ENCODE data around the gene CCDC60.
"Not testable (repeated sequence)": the region's sequence is repeated elsewhere in the genome, so short reads cannot be mapped to it uniquely, and the experiment has no call there.

The CCDC60 gene

DNA sequence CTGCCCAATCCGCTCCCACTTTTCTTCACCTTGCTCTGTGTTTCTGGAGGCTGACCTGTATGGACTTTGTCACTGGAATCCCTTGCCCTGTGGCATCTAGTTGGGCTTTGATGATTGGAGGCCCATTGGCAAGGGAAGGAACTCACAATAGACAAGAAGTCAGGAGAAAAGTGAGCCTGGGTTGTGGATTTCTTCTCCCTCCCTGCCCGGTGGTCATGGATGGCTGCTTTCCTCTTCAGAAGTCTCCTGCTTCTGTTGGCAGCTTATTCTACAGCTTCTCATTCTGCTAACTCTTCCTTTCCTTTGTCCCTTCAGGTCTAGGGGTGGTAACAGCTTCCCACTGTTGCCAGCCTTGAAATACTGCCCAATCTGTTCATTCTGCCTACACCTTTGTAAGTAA lies 13.9 kb upstream of the CCDC60 start:
- H3K4me1 Mint-ChIP-seq: no peaks in the 10 kb centered on the region
- H3K9me3 Mint-ChIP-seq: no peaks in the 10 kb centered on the region
- DNase-seq (no peak), ATAC-seq (no peak)
- no peaks in the 10 kb centered on the region for H3K27me3 Mint-ChIP-seq
- no peak overlapping the region for H3K27ac Mint-ChIP-seq
- no peak overlapping the region for H3K4me3 Mint-ChIP-seq

DNA sequence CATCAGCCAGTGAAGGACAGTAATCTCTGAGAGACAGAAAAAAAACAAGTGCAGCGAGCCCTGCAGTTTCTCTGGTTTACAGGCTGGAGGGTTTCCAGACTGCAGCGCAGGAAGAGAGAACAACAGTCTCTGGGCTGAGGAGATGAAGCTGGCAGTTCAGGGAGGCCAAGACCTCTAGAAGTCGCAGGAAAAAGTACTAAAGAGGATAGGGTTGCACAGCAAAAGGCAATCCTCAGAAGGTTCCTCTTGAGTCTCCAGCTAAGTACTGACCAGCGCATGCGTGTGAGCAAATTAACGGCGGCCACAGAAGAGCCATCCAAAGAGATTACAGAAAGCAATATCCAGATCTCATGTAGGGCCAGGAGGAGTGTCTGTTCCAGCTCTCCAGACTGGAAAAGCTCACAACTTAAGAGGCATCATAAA lies 12.2 kb upstream of the CCDC60 start:
- H3K4me1 Mint-ChIP-seq: no peaks in the 10 kb centered on the region
- H3K9me3 Mint-ChIP-seq: no peaks in the 10 kb centered on the region
- DNase-seq (no peak), ATAC-seq (no peak)
- H3K27ac Mint-ChIP-seq: no peak overlapping the region
- H3K27me3 Mint-ChIP-seq: no peaks in the 10 kb centered on the region
- H3K4me3 Mint-ChIP-seq: no peak overlapping the region

DNA sequence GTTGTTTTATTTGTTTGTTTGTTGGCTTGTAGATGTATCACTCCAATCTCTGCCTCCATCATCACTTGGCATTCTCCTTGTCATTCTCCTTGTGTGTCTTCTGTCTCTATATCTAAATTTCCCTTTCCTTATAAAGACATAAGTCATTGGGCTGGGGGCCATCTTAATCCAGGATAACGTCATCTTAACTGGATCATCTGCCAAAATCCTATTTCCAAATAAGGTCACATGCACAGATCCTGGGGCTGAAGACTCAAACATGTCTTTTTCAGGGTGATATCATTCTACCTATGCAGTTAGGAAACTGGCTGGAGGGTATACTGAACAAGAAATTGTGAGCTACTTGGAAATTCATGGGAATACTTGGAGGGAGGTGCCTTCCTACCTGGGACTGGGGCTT lies 8.7 kb upstream of the CCDC60 start:
- Mint-ChIP-seq H3K4me3 (no peak overlapping the region), H3K27me3 (no peaks in the 10 kb centered on the region), H3K4me1 (no peaks in the 10 kb centered on the region), H3K27ac (no peak overlapping the region), H3K9me3 (peaks cover 0 to 5% of the 10 kb centered on the region in 2 donors)
- ATAC-seq (no peak), DNase-seq (no peak)

DNA sequence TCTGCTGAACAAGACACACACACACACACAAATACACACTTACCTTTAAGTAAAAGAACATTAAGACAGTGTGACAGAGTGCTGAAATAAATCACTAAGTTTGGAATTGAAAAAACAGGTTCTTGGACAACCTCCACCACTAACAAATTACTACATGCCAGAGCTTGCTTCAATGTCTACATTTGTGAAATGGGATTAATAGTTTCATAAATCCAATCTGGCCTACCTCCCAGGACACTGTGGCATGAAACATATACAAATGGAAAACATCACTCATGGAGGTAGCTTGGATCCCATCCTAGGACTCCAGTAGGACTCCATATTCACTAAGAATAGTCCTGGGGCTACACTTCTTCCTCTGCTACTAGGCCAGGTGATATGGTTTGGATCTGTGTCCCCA lies 8.2 kb upstream of the CCDC60 start:
- no peaks in the 10 kb centered on the region for H3K27me3 Mint-ChIP-seq
- no peak overlapping the region for H3K4me3 Mint-ChIP-seq
- DNase-seq (no peak), ATAC-seq (no peak)
- H3K9me3 Mint-ChIP-seq: peaks cover 0 to 6% of the 10 kb centered on the region in 2 donors
- no peaks in the 10 kb centered on the region for H3K4me1 Mint-ChIP-seq
- no peak overlapping the region for H3K27ac Mint-ChIP-seq

DNA sequence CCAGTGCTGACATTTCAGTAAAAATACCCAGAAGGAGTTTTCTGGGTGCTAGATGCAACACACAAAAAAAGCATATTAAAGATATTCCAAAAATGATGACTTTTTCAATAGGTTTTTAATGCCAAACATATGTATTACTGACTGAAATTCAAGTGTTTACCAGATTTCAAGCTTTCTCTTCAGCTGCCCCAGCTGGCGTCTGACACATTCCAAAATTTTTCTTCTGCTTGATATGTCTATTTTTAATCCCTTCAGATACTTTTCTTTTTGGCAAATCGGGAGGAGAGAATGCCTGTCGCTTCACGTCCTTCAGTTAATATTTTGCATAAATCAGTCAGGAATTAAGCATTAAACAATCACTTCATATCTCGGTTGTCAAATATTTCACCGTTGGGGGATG lies 7.1 kb upstream of the CCDC60 start:
- no peak overlapping the region for H3K27ac Mint-ChIP-seq
- no peak for DNase-seq
- peaks cover 0 to 9% of the 10 kb centered on the region in 2 donors for H3K9me3 Mint-ChIP-seq
- no peak for ATAC-seq
- H3K4me1 Mint-ChIP-seq: no peaks in the 10 kb centered on the region
- H3K4me3 Mint-ChIP-seq: no peak overlapping the region
- peaks cover 3% of the 10 kb centered on the region for H3K27me3 Mint-ChIP-seq

DNA sequence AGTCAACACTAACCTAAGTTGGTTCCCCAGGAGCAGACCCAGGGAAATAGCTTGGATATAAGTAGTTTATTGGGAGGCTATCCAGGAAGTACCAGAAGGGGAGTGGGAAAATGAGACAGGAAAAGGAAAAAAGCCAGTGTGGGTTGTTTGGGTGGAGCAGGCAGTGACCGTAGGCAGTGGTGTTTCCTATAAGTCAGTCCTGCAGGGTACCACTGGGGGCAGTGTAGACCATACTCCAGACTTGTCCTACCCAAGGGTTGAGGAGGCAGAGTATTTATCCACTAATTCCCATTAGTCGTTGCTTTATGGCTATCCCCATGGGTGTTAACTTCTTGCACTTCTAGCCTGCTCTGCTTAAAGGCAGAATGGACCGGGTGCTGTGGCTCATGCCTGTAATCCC lies 6.4 kb upstream of the CCDC60 start:
- ATAC-seq: no peak
- no peaks in the 10 kb centered on the region for H3K4me1 Mint-ChIP-seq
- DNase-seq: no peak
- H3K27me3 Mint-ChIP-seq: peaks cover 10% of the 10 kb centered on the region
- no peak overlapping the region for H3K27ac Mint-ChIP-seq
- no peak overlapping the region for H3K4me3 Mint-ChIP-seq
- H3K9me3 Mint-ChIP-seq: peaks cover 0 to 14% of the 10 kb centered on the region in 2 donors

DNA sequence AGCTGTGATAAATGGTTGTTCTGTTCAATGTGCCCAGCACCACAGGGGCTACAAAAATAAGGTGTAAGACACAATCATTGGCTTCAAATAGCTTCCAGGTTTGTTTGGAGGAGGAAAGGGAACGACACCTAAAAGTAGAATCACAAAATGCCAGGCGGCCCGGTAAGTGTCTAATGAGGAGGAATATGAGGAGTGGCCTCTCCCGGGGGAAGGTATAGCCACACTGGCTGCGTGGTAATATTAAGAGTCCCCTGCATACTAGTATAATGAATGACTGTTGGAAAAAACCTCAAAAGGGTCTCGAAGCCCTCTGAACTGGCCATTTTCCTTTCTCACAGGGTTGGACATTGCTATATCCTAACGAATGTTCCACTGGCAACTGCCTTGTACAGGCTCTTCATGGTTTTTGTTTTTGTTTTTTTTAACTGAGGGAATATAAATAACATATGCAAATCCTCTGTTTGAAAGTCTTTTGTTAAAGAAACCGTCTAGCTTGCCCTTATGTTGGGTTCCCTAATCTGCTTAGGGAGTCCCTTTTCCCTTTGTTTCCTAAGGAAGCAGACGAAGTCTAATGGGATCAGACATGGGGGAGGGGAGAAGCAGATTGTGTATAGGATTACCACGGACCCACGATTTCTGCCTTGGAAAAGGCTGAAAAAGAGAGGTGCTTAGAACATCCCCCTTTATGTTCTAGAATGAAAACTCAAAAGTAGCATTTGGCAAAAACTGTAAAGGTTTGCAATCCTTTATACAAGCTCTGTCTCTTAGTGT lies 4.2 kb downstream of the CCDC60 start:
- DNase-seq (no peak), ATAC-seq (no peak)
- H3K27me3 Mint-ChIP-seq: peaks cover 14% of the 10 kb centered on the region
- no peaks in the 10 kb centered on the region for H3K4me1 Mint-ChIP-seq
- H3K4me3 Mint-ChIP-seq: no peak overlapping the region
- peaks cover 0 to 4% of the 10 kb centered on the region in 2 donors for H3K9me3 Mint-ChIP-seq
- H3K27ac Mint-ChIP-seq: no peak overlapping the region

DNA sequence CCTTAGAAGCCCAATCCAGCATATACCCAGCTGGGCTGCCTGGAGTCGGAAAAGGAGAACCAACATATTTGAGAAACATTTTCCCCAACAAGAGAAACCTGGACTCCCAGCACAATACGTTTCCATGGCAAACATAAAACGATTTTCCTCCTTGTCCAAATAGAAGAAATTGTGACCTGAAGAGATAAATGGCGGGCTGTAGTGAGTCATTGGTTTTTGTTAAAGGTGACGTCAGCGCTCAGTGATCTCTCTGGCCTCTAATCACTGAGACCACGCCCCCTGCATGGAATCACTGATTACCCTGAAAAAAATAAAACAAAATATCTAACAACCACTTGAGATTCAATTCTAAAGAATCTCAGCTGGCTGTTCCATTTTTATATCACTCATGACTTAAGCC lies 6.0 kb downstream of the CCDC60 start:
- Mint-ChIP-seq H3K9me3 (peaks cover 0 to 4% of the 10 kb centered on the region in 2 donors), H3K27me3 (peaks cover 14% of the 10 kb centered on the region), H3K4me3 (no peak overlapping the region), H3K4me1 (no peaks in the 10 kb centered on the region), H3K27ac (no peak overlapping the region)
- ATAC-seq (no peak), DNase-seq (no peak)

DNA sequence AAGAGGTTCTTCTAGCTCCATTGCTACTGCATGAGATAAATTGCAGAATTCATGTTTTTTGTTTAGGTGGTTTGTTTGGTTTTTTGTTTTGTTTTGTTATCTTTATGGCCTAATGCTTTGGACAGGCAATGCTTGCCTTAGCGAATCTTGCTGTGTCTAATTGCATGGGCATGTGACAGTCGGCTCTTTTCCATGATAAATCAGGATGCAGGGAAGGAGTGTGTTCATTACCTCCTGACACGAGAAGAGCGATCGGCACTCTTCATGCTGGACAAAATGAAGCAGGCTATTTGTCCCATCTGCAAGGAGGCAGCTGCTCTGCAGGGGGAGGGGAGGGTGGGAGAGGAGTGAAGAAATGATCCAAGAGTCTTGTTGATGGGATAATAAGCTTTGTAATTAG lies 6.5 kb downstream of the CCDC60 start:
- Mint-ChIP-seq H3K9me3 (peaks cover 0 to 4% of the 10 kb centered on the region in 2 donors), H3K4me1 (no peaks in the 10 kb centered on the region), H3K4me3 (no peak overlapping the region), H3K27me3 (peaks cover 14% of the 10 kb centered on the region), H3K27ac (no peak overlapping the region)
- no peak for DNase-seq
- no peak for ATAC-seq

DNA sequence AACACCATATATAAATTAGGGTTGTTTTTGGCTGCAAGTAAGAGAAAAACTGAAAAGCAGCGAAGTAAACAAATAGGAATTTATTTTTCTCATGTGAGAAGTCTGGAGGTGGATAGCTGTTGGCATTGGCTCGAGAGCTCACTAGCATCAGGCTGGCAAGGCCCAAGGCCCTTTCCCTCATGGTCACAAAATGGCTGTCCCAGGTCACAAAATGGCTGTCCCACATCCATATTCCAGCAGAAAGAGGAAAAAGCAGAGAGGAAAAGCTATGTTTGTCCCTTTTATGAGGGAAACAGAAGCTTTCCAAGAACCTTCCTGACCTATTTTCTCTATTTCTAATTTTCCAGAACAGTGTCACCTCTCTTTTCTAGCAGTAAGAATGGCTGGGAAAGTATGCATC lies 7.5 kb downstream of the CCDC60 start:
- Mint-ChIP-seq H3K27me3 (peaks cover 14% of the 10 kb centered on the region), H3K4me3 (no peak overlapping the region), H3K27ac (no peak overlapping the region), H3K4me1 (no peaks in the 10 kb centered on the region), H3K9me3 (peaks cover 0 to 4% of the 10 kb centered on the region in 2 donors)
- ATAC-seq (no peak), DNase-seq (no peak)

DNA sequence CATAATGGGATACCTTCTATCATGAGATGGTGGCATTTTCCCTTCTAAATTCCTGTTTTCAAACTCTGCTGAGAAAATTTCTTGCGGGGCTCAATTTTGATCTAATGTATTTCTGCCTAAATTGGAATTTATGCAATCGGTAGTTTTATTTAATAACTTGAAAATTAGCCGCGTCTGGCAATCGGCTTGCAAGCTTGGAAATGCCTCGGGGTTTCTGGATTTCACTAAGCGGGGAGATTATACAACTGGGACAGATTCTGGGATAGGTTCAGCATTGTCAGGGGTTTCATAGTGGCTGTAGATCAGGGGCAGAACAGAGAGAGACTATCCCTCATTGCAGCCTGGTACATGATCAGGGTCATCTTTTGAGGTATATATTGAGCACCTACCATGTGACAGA lies 8.6 kb downstream of the CCDC60 start:
- H3K27ac Mint-ChIP-seq: no peak overlapping the region
- no peaks in the 10 kb centered on the region for H3K4me1 Mint-ChIP-seq
- H3K27me3 Mint-ChIP-seq: peaks cover 4% of the 10 kb centered on the region
- no peaks in the 10 kb centered on the region for H3K9me3 Mint-ChIP-seq
- no peak for ATAC-seq
- H3K4me3 Mint-ChIP-seq: no peak overlapping the region
- DNase-seq: no peak

DNA sequence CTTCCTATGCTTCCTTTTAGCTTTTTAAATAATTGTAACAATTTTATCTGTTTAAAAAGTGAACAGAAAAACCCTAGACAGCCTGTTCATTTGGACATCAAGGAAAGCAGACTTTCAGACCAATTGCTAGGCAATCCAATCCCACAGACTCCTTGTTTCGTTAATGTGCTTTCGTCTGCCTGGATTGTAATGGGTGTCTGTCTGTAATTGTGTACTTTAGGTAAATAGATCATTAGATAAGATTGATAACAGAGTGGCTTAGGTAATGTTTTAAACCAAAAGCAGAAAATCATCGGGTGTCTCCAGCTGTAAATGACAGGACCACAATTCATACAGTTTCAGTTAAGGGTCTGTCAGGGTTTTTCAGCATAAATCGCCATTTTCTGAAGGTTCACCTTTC lies 19.6 kb downstream of the CCDC60 start:
- peaks cover 13% of the 10 kb centered on the region for H3K27me3 Mint-ChIP-seq
- H3K4me1 Mint-ChIP-seq: no peaks in the 10 kb centered on the region
- H3K4me3 Mint-ChIP-seq: no peak overlapping the region
- peaks cover 14 to 18% of the 10 kb centered on the region in 2 donors for H3K9me3 Mint-ChIP-seq
- DNase-seq (no peak), ATAC-seq (no peak)
- H3K27ac Mint-ChIP-seq: no peak overlapping the region

DNA sequence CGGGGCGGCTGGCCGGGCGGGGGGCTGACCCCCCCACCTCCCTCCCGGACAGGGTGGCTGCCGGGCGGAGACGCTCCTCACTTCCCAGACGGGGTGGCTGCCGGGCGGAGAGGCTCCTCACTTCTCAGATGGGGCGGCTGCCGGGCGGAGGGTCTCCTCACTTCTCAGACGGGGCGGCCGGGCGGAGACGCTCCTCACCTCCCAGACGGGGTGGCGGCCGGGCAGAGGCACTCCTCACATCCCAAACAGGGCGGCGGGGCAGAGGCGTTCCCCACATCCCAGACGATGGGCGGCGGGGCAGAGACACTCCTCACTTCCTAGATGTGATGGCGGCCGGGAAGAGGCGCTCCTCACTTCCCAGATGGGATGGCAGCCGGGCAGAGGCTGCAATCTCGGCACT lies 25.8 kb downstream of the CCDC60 start:
- H3K9me3 Mint-ChIP-seq, H3K4me1 Mint-ChIP-seq, DNase-seq, H3K4me3 Mint-ChIP-seq, H3K27ac Mint-ChIP-seq, ATAC-seq, H3K27me3 Mint-ChIP-seq: not testable (repeated sequence)

DNA sequence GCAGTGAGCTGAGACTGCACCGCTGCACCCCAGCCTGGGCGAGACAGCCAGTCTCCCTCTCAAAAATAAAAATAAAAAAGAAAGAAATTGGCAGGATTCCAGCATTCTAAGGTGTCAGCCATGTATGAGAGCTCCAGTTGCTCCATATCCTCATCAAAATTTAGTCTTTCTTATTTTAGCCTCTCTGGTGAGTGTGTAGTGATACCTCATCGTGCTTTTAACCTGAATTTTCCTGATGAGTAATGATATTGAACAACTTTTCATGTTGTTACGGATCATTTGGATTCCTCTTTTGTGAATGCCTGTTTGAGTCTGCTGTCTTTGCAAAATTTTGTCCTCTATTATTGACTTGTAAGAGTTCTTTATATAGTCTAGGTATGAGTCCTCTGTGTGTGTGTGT lies 28.5 kb downstream of the CCDC60 start:
- Mint-ChIP-seq H3K4me1 (no peaks in the 10 kb centered on the region), H3K4me3 (no peak overlapping the region), H3K9me3 (no peaks in the 10 kb centered on the region), H3K27me3 (no peaks in the 10 kb centered on the region), H3K27ac (no peak overlapping the region)
- no peak for DNase-seq
- no peak for ATAC-seq

DNA sequence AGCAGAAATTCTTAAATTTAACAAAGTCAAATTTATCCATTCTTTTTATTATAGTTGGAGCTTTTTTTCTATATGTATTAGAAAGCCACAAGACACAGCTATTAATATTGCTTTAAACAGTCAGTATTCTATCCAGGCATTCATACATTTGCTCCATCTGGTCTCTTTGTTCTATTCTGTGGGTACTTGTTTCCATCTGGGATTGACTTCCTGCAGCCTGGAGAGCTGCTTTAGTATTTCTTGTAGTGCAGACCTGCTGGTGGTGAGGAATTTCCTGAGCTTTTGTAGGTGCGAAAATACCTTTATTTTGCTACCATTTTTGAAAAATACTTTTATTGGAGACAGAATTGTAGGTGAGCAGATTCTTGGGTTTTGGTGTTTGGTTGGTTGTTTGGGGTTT lies 29.0 kb downstream of the CCDC60 start:
- Mint-ChIP-seq H3K27ac (no peak overlapping the region), H3K4me1 (no peaks in the 10 kb centered on the region), H3K27me3 (no peaks in the 10 kb centered on the region), H3K4me3 (no peak overlapping the region), H3K9me3 (no peaks in the 10 kb centered on the region)
- DNase-seq: no peak
- no peak for ATAC-seq

DNA sequence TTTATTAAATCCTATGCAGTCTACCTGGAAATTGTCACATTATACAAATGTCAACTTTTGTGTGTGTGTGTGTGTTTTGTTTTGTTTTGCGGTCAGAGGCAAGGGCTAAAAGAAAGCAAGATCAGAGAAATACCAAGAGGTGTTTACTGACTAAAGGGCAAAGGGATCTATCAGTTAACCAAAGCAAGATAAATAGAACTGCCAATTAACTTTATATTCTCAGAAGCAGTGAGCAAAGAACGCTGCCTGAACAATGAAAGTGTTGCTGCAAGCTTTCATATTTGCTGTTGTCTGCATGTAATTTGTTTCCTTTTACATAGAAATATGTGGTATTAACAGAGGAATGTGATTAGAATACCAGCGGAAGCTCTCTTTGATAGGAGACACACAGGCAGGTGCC lies 30.9 kb downstream of the CCDC60 start:
- Mint-ChIP-seq H3K9me3 (no peaks in the 10 kb centered on the region), H3K4me1 (no peaks in the 10 kb centered on the region)
- ATAC-seq: no peak

DNA sequence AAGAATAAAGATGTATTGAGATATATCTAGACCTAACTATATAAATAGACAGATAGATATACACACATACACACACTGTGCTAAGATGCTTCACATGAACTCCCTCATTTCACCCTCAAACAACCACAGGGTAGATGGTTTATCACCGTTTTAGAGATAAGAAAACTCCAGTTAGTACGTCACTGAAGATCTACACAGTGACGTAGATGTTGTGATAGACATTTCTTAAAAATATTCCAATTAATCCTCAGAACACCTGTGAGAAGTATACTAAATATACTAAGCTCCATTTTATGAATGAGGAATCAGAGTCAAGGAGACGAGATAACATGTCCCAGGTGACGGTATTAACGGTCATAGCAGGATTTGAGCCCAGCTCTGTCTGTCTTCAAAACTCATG lies 31.5 kb downstream of the CCDC60 start:
- Mint-ChIP-seq H3K9me3 (no peaks in the 10 kb centered on the region), H3K4me3 (no peak overlapping the region)

More for the DNA sequence above, 30.9 kb downstream of the CCDC60 start:
- Mint-ChIP-seq H3K4me3 (no peak overlapping the region), H3K27me3 (no peaks in the 10 kb centered on the region), H3K27ac (no peak overlapping the region)
- no peak for DNase-seq

More for the DNA sequence above, 31.5 kb downstream of the CCDC60 start:
- Mint-ChIP-seq H3K27ac (no peak overlapping the region), H3K27me3 (no peaks in the 10 kb centered on the region), H3K4me1 (no peaks in the 10 kb centered on the region)
- DNase-seq: no peak
- ATAC-seq: no peak

All from stimulated activated naive CD8-positive, alpha-beta T cell treated with anti-CD3 and anti-CD28 coated beads, Interleukin-15, amount 100 ng/mL, for 72 hours (primary cell).